ENCODE data around the gene FAM241A.
"Not testable (repeated sequence)": the region's sequence is repeated elsewhere in the genome, so short reads cannot be mapped to it uniquely, and the experiment has no call there.

FAM241A gene

DNA sequence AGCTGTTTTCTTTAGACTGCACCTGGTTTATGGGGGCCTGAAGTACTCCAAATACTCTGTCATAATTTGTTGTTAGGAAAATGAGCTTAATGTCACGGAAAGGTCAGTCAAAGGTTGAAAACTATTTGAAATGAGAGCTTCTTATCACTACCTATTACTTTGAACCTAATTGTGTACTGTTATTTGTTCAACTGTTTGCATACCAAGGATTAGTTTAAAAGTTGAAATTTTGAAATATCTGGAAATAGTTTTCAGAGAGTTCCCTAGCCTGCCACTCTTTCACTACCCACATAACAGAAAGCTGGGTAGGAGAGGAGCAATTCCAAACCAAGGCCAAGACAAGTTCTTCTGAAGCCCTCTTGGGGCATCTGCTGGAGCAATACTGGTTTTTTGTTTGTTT lies 58.3 kb downstream of the FAM241A start:
- no peak overlapping the region for H2AFZ ChIP-seq (ENCODE audit: low read depth, low read length, severe bottlenecking)
- H3K79me2 ChIP-seq (ENCODE audit: insufficient read depth, low read length) = no peaks in the 10 kb centered on the region
- H3K9me3 ChIP-seq (ENCODE audit: insufficient read depth, low read length) = no peaks in the 10 kb centered on the region
- H3K9me2 ChIP-seq (replicated peaks; ENCODE audit: insufficient read depth, low read length) = no peaks in the 10 kb centered on the region
- no peaks in the 10 kb centered on the region for H3K36me3 ChIP-seq (ENCODE audit: low read length)
- H3K27ac ChIP-seq (ENCODE audit: low read depth, low read length) = no peak overlapping the region
- TF ChIP-seq, protein P1, sequence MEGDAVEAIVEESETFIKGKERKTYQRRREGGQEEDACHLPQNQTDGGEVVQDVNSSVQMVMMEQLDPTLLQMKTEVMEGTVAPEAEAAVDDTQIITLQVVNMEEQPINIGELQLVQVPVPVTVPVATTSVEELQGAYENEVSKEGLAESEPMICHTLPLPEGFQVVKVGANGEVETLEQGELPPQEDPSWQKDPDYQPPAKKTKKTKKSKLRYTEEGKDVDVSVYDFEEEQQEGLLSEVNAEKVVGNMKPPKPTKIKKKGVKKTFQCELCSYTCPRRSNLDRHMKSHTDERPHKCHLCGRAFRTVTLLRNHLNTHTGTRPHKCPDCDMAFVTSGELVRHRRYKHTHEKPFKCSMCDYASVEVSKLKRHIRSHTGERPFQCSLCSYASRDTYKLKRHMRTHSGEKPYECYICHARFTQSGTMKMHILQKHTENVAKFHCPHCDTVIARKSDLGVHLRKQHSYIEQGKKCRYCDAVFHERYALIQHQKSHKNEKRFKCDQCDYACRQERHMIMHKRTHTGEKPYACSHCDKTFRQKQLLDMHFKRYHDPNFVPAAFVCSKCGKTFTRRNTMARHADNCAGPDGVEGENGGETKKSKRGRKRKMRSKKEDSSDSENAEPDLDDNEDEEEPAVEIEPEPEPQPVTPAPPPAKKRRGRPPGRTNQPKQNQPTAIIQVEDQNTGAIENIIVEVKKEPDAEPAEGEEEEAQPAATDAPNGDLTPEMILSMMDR (IDR thresholded peaks at IDR 0.05; ENCODE audit: insufficient read depth, low read length, poor library complexity, severe bottlenecking) = no peak
- TF ChIP-seq EZH2phosphoT487 (conservative IDR thresholded peaks at IDR 0.05; ENCODE audit: low read length) = no peak
- H3K9ac ChIP-seq (ENCODE audit: low read length) = no peak overlapping the region
- H3K27me3 ChIP-seq (ENCODE audit: low read length) = no peaks in the 10 kb centered on the region
- H3K4me3 ChIP-seq (ENCODE audit: insufficient read depth, low read length, poor library complexity, severe bottlenecking) = no peak overlapping the region
- H3F3A ChIP-seq (ENCODE audit: insufficient read depth) = no peaks in the 10 kb centered on the region
- H4K20me1 ChIP-seq (ENCODE audit: low read depth, low read length) = no peaks in the 10 kb centered on the region
- H3K4me2 ChIP-seq (ENCODE audit: low read depth, low read length, poor library complexity, severe bottlenecking) = no peak overlapping the region

DNA sequence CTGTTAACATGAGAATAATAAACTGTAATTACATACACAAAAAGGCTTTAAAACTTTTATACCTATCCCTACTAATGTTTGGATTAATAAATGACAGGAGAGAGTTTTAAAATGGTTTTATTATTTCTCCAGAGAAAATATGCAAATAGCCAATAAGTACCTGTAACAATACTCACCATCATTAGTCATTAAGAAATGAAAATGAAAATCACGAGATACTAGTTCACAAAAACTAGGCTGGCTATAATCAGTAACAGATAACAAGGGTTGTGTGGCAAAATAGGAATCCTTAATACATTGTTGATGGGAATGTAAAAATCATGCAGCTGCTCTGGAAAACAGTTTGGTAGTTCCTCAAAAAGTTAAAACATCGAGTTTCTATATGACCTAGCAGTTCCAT lies 61.2 kb downstream of the FAM241A start:
- Histone ChIP-seq H4K20me1 (ENCODE audit: low read depth, low read length) (no peaks in the 10 kb centered on the region), H3K9ac (ENCODE audit: low read length) (no peak overlapping the region), H3K9me2 (replicated peaks; ENCODE audit: insufficient read depth, low read length) (no peaks in the 10 kb centered on the region), H2AFZ (ENCODE audit: low read depth, low read length, severe bottlenecking) (no peak overlapping the region), H3K36me3 (ENCODE audit: low read length) (no peaks in the 10 kb centered on the region), H3K79me2 (ENCODE audit: insufficient read depth, low read length) (no peaks in the 10 kb centered on the region), H3K4me3 (ENCODE audit: insufficient read depth, low read length, poor library complexity, severe bottlenecking) (no peak overlapping the region), H3F3A (ENCODE audit: insufficient read depth) (no peaks in the 10 kb centered on the region), H3K4me2 (ENCODE audit: low read depth, low read length, poor library complexity, severe bottlenecking) (no peak overlapping the region), H3K27me3 (ENCODE audit: low read length) (no peaks in the 10 kb centered on the region), H3K9me3 (ENCODE audit: insufficient read depth, low read length) (no peaks in the 10 kb centered on the region), H3K27ac (ENCODE audit: low read depth, low read length) (no peak overlapping the region)
- no peak for TF ChIP-seq EZH2phosphoT487 (conservative IDR thresholded peaks at IDR 0.05; ENCODE audit: low read length)
- TF ChIP-seq, protein P1 (IDR thresholded peaks at IDR 0.05; ENCODE audit: insufficient read depth, low read length, poor library complexity, severe bottlenecking) = no peak

DNA sequence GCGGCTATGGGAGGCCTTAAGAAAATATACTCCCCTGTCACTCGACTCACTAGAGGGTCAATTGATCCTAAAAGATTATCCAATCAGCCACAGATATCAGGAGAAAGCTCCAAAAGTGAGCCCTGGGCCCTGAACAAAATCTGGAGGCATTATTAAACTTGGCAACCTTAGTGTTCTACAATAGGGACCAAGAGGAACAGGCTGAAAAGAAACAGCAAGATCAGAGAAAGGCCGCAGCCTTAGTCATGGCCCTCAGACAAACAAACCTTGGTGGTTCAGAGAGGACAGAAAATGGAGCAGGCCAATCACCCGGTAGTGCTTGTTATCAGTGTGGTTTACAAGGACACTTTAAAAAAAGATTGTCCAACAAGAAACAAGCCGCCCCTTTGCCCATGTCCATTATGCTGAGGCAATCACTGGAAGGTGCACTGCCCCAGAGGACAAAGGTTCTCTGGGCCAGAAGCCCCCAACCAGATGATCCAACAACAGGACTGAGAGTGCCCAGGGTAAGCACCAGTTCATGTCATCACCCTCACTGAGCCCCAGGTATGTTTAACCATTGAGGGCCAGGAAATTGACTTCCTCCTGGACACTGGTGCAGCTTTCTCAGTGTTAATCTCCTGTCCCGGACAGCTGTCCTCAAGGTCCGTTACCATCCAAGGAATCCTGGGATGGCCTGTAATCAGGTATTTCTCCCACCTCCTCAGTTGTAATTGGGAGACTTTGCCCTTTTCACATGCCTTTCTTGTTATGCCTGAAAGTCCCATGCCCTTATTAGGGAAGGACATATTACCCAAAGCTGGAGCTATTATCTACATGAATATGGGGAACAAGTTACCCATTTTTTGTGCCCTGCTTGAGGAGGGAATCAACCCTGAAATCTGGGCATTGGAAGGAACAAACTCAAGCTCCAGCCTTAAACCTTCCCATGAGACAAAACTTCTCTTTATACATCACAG lies 63.2 kb downstream of the FAM241A start:
- not testable (repeated sequence) for H4K20me1 ChIP-seq (ENCODE audit: low read depth, low read length); H3K27me3 ChIP-seq (ENCODE audit: low read length); H3K9ac ChIP-seq (ENCODE audit: low read length); H3K4me3 ChIP-seq (ENCODE audit: insufficient read depth, low read length, poor library complexity, severe bottlenecking); H3K79me2 ChIP-seq (ENCODE audit: insufficient read depth, low read length); H3F3A ChIP-seq (ENCODE audit: insufficient read depth); H3K9me3 ChIP-seq (ENCODE audit: insufficient read depth, low read length); H3K27ac ChIP-seq (ENCODE audit: low read depth, low read length); H3K36me3 ChIP-seq (ENCODE audit: low read length); H2AFZ ChIP-seq (ENCODE audit: low read depth, low read length, severe bottlenecking); H3K9me2 ChIP-seq (replicated peaks; ENCODE audit: insufficient read depth, low read length); H3K4me2 ChIP-seq (ENCODE audit: low read depth, low read length, poor library complexity, severe bottlenecking)

DNA sequence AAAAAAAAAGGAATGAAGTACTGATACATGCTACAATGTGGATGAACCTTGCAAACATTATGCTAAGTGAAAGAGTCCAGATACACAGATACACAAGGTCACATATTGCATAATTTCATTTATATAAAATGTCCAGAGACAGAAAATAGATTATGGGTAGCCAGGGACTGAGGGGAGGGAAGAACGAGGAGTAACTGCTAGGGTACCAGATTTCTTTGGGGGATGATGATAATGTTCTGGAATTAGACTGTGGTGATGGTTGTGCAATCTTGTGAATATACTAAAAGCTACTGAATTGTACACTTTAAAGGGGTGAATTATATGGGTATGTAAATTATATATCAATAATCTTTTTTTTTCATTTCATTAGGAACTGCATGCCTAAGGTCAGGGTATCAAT lies 65.5 kb downstream of the FAM241A start:
- no peaks in the 10 kb centered on the region for H3F3A ChIP-seq (ENCODE audit: insufficient read depth)
- H3K9me2 ChIP-seq (replicated peaks; ENCODE audit: insufficient read depth, low read length) = no peaks in the 10 kb centered on the region
- H3K9me3 ChIP-seq (ENCODE audit: insufficient read depth, low read length) = no peaks in the 10 kb centered on the region
- no peaks in the 10 kb centered on the region for H4K20me1 ChIP-seq (ENCODE audit: low read depth, low read length)
- no peaks in the 10 kb centered on the region for H3K79me2 ChIP-seq (ENCODE audit: insufficient read depth, low read length)
- no peak overlapping the region for H3K9ac ChIP-seq (ENCODE audit: low read length)
- H2AFZ ChIP-seq (ENCODE audit: low read depth, low read length, severe bottlenecking) = no peak overlapping the region
- TF ChIP-seq, protein P1 (IDR thresholded peaks at IDR 0.05; ENCODE audit: insufficient read depth, low read length, poor library complexity, severe bottlenecking) = no peak
- no peak for TF ChIP-seq EZH2phosphoT487 (conservative IDR thresholded peaks at IDR 0.05; ENCODE audit: low read length)
- no peaks in the 10 kb centered on the region for H3K27me3 ChIP-seq (ENCODE audit: low read length)
- no peak overlapping the region for H3K4me2 ChIP-seq (ENCODE audit: low read depth, low read length, poor library complexity, severe bottlenecking)
- no peaks in the 10 kb centered on the region for H3K36me3 ChIP-seq (ENCODE audit: low read length)
- no peak overlapping the region for H3K4me3 ChIP-seq (ENCODE audit: insufficient read depth, low read length, poor library complexity, severe bottlenecking)
- no peak overlapping the region for H3K27ac ChIP-seq (ENCODE audit: low read depth, low read length)
